GM13977 (cell line): ENCODE data around the gene TMEM132D.

Source experiments
- DNase-seq: peaks from one replicate; pipeline ENCODE4 v3.0.0; 2012; ENCODE audit warnings: low spot score
- in situ Hi-C: fragments of 300-500 bp; cut with MboI; formaldehyde crosslinking; loops from one replicate; pipeline ENCODE4 v1.12.0; 2022; ENCODE audit warnings: low sequenced_read_pairs, low pct_unique_long_range_greater_than_20kb, mixed read lengths, inconsistent platforms; ENCODE audit not compliant: unreplicated experiment
- TF ChIP-seq, protein P1 (sequence below): IDR thresholded peaks from 2 replicates; pipeline ENCODE4 v1.5.1; 2012; ENCODE audit warnings: mild to moderate bottlenecking, control low read depth; ENCODE audit not compliant: insufficient read depth; ENCODE audit errors: extremely low read depth, missing control alignments

TMEM132D gene

DNA sequence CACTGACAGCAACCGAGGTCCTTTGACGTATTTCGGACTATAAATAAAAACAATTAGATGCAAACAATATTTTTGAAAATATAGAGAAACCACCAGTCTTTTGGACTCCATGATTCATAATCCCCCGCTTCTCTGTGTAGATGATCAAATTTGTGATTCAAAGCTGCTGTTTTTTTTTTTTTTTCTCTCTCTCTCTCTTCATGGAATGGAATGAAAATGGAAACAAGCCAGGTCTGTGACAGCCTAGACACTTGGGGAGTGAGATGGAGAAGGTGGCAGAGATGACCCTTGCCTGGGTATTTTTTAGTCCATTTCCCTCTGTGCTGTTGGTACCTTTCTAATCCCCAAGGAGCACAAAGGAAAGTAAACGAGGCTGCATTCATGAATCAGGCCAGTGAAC is 802.0 kb downstream of the TMEM132D start:
- in situ Hi-C loops, result no loop called here
- no peak for DNase-seq
- TF ChIP-seq, protein P1, sequence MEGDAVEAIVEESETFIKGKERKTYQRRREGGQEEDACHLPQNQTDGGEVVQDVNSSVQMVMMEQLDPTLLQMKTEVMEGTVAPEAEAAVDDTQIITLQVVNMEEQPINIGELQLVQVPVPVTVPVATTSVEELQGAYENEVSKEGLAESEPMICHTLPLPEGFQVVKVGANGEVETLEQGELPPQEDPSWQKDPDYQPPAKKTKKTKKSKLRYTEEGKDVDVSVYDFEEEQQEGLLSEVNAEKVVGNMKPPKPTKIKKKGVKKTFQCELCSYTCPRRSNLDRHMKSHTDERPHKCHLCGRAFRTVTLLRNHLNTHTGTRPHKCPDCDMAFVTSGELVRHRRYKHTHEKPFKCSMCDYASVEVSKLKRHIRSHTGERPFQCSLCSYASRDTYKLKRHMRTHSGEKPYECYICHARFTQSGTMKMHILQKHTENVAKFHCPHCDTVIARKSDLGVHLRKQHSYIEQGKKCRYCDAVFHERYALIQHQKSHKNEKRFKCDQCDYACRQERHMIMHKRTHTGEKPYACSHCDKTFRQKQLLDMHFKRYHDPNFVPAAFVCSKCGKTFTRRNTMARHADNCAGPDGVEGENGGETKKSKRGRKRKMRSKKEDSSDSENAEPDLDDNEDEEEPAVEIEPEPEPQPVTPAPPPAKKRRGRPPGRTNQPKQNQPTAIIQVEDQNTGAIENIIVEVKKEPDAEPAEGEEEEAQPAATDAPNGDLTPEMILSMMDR, result no peak

DNA sequence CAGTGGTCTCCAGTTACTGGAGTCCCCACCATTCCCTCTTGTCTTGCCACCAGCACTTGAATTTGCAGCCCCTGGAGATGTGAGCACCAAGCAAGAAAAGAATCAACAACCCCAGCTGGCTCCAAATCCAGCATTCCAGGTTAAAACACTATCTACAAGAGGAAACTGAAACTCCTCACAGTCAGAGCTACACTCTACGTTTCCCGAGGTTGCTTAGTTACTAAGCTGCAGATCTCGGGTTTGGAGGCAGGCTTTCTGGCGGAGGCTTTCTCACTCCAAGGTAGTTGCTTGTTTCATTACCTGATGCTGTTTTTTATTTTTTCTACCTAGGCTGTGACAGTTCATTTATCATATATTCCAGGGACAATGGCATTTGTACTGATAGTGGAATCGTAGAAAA is 802.4 kb downstream of the TMEM132D start:
- in situ Hi-C loops, result no loop called here
- DNase-seq, result no peak
- TF ChIP-seq, protein P1, result no peak

DNA sequence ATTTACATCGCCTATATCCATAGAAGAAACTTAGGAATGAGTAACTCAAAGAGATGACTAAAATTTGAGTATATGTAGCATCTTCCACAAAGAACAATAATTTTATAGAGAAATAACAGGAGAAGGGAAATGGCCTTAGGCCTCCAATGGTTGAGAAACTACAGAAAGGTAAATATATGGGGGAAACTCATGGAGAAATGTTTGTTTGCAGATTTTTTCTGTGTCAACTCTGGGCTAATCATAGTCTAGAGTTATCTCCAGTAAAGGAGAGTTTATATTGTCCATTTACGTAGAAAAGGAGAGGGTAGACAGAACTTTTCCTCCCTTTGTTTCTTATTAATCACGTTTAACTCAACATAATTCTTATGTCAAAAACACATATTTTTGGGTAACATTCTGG is 806.4 kb downstream of the TMEM132D start:
- no peak for DNase-seq
- TF ChIP-seq, protein P1, result no peak
- in situ Hi-C loops, result no loop called here

DNA sequence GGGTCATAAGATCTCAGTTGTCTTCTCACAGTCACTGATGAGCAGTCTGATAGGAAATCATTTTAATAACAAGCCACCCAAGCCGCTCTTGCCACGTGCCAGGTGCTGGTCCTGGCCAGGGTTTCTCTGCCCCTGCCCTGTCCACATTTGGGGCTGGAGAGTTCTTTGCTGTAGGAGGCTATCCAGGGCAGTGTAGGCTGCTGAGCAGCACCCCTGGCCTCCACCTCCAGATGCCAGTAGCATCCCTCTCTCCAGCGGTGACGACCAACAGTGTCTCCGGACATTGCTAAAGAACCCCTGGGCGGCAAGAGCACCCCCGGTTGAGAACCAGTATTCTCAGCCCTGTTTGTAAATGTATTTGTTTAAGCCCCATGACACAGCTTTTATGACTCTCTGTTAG is 806.9 kb downstream of the TMEM132D start:
- no peak for DNase-seq
- in situ Hi-C loops, result no loop called here
- TF ChIP-seq, protein P1, result no peak

DNA sequence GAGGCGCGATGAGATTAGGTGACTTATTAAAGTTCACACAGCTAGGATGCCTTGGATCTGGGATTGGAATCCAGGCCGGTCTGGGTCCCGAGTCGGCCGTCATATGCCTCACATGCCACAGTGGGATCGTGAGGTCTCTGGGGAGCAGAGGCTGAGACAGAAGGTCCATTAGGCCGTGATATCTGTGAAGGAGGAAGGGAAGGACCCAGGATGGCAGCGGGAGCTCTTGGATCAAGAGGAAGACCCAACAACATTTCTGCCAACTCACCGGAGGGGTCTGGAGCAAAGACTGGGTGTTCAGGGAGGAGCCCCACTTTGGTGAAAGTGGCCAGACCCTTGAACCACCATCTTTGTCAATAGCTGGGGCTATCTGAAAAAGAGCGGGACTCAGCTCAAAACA is 807.6 kb downstream of the TMEM132D start:
- TF ChIP-seq, protein P1, result no peak
- in situ Hi-C loops, result no loop called here
- DNase-seq, result no peak

DNA sequence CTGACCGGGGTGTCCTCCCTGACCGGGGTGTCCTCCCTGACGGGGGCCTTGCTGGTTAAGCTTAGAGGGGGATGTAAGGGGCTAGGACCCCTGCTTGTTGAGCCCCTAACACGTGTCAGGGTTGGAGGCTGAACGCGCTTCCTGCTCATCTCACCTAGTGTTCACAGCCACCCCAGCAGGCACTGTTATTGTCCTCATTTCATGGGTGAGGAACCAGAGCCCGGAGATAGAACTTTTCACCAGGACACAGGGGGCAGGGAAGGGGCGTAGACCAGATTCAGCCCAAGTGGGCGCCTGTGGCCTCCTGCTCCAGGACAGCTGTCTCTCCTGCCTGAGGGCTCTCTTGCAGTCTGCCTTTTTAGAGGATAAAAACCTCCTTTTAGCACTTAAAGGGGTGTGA is 814.2 kb downstream of the TMEM132D start:
- in situ Hi-C loops, result no loop called here
- DNase-seq, result no peak
- TF ChIP-seq, protein P1, result no peak
